ENCODE results near the gene AFDN. TPM values are rescaled to one million over a fixed set of nuclear protein-coding genes. Genes with fewer than 3 reads are reported as not detected.
"Not testable (repeated sequence)": the region's sequence is repeated elsewhere in the genome, so short reads cannot be mapped to it uniquely, and the experiment has no call there.

The AFDN gene
- total RNA-seq, 1 experiment from 2014 or later = 177 TPM

DNA sequence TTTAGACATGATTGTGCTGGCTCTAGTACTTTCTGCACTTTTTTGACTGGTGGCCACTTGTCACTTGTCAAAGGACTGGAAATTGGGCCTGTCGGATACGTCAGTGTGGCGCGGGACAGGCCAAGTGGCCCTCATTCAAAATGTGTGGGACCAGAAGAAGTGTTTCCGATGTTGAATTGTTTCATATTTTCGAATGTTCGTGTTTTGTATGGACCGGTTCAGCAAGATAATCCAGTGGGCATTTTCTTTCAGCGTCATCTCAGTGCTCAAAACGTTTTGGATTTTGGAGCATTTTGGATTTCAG lies 174.3 kb downstream of the AFDN start:
- no peaks in the 10 kb centered on the region for H3K4me1 Mint-ChIP-seq (ENCODE audit: low read depth, unreplicated experiment)
- H3K27me3 ChIP-seq (replicated peaks; ENCODE audit: control insufficient read depth, insufficient read depth, low read length) = no peaks in the 10 kb centered on the region
- no peaks in the 10 kb centered on the region for H3K4me1 ChIP-seq
- no peak for DNase-seq
- ChIA-PET POLR2A (no interaction called here), CTCF (no interaction called here)
- H3K4me3 Mint-ChIP-seq (ENCODE audit: unreplicated experiment) = no peak overlapping the region
- no peaks in the 10 kb centered on the region for H3K9me3 Mint-ChIP-seq (ENCODE audit: unreplicated experiment)
- H3K9me3 ChIP-seq = no peaks in the 10 kb centered on the region
- TF ChIP-seq, protein P1, sequence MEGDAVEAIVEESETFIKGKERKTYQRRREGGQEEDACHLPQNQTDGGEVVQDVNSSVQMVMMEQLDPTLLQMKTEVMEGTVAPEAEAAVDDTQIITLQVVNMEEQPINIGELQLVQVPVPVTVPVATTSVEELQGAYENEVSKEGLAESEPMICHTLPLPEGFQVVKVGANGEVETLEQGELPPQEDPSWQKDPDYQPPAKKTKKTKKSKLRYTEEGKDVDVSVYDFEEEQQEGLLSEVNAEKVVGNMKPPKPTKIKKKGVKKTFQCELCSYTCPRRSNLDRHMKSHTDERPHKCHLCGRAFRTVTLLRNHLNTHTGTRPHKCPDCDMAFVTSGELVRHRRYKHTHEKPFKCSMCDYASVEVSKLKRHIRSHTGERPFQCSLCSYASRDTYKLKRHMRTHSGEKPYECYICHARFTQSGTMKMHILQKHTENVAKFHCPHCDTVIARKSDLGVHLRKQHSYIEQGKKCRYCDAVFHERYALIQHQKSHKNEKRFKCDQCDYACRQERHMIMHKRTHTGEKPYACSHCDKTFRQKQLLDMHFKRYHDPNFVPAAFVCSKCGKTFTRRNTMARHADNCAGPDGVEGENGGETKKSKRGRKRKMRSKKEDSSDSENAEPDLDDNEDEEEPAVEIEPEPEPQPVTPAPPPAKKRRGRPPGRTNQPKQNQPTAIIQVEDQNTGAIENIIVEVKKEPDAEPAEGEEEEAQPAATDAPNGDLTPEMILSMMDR (IDR thresholded peaks at IDR 0.05; ENCODE audit: insufficient read depth in 1 of 2, low read depth in 1 of 2, low read length in 1 of 2, severe bottlenecking in 1 of 2, unreplicated experiment in 1 of 2) = no peak
- H3K4me3 ChIP-seq (ENCODE audit: low read depth, low read length) = no peak overlapping the region
- H3K36me3 ChIP-seq (ENCODE audit: control insufficient read depth, insufficient read depth, low read length) = no peaks in the 10 kb centered on the region
- H3K27me3 Mint-ChIP-seq (ENCODE audit: insufficient read depth, unreplicated experiment) = no peaks in the 10 kb centered on the region
- BruUV-seq (replicated peaks) = no TSS peak
- H3K27ac Mint-ChIP-seq (ENCODE audit: unreplicated experiment) = no peak overlapping the region
- intact Hi-C loops (cut with micrococcal nuclease; ENCODE audit: unreplicated experiment) = no loop called here
- H3K36me3 Mint-ChIP-seq (ENCODE audit: insufficient read depth, unreplicated experiment) = peaks cover 6% of the 10 kb centered on the region

DNA sequence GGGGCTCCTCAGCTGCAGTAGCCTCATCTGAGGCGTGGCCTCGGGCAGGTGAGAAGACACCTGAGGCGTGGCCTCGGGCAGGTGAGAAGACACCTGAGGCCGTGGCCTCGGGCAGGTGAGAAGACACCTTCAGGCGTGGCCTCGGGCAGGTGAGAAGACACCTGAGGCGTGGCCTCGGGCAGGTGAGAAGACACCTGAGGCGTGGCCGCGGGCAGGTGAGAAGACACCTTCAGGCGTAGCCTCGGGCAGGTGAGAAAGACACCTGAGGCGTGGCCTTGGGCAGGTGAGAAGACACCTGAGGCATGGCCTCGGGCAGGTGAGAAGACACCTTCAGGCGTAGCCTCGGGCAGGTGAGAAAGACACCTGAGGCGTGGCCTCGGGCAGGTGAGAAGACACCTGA lies 174.8 kb downstream of the AFDN start:
- BruUV-seq (replicated peaks); POLR2A ChIA-PET: not testable (repeated sequence)

DNA sequence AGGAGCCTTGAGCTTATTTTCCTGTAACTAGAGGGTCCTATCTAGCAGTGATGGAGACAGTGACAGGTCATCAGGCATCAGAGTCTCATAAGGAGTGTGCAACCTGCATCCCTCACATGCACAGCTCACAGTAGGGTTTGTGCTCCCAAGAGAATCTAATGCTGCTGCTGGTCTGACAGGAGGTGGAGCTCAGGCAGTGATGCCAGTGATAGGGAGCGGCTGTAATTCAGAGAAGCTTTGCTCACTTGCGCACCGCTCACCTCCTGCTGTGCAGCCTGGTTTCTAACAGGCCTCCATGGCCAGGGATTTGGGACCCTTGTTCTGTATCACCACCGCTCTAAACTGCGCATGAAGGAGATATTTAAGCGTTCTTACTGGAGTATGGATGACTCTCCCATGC lies 176.1 kb downstream of the AFDN start:
- no peaks in the 10 kb centered on the region for H3K4me1 Mint-ChIP-seq (ENCODE audit: low read depth, unreplicated experiment)
- Histone ChIP-seq H3K4me1 (no peaks in the 10 kb centered on the region), H3K36me3 (ENCODE audit: control insufficient read depth, insufficient read depth, low read length) (no peaks in the 10 kb centered on the region), H3K4me3 (ENCODE audit: low read depth, low read length) (no peak overlapping the region), H3K27me3 (replicated peaks; ENCODE audit: control insufficient read depth, insufficient read depth, low read length) (no peaks in the 10 kb centered on the region), H3K9me3 (no peaks in the 10 kb centered on the region)
- peaks cover 6% of the 10 kb centered on the region for H3K36me3 Mint-ChIP-seq (ENCODE audit: insufficient read depth, unreplicated experiment)
- intact Hi-C loops (cut with micrococcal nuclease; ENCODE audit: unreplicated experiment) = no loop called here
- BruUV-seq (replicated peaks) = no TSS peak
- no peaks in the 10 kb centered on the region for H3K27me3 Mint-ChIP-seq (ENCODE audit: insufficient read depth, unreplicated experiment)
- H3K4me3 Mint-ChIP-seq (ENCODE audit: unreplicated experiment) = no peak overlapping the region
- POLR2A ChIA-PET = no interaction called here
- DNase-seq = no peak
- CTCF ChIA-PET = no interaction called here
- no peak overlapping the region for H3K27ac Mint-ChIP-seq (ENCODE audit: unreplicated experiment)
- TF ChIP-seq, protein P1 (IDR thresholded peaks at IDR 0.05; ENCODE audit: insufficient read depth in 1 of 2, low read depth in 1 of 2, low read length in 1 of 2, severe bottlenecking in 1 of 2, unreplicated experiment in 1 of 2) = no peak
- no peaks in the 10 kb centered on the region for H3K9me3 Mint-ChIP-seq (ENCODE audit: unreplicated experiment)

More for the DNA sequence above, 174.8 kb downstream of the AFDN start:
- H3K4me1 Mint-ChIP-seq (ENCODE audit: low read depth, unreplicated experiment); H3K27me3 ChIP-seq (replicated peaks; ENCODE audit: control insufficient read depth, insufficient read depth, low read length); H3K27me3 Mint-ChIP-seq (ENCODE audit: insufficient read depth, unreplicated experiment); CTCF ChIA-PET; H3K36me3 Mint-ChIP-seq (ENCODE audit: insufficient read depth, unreplicated experiment); H3K4me3 Mint-ChIP-seq (ENCODE audit: unreplicated experiment); H3K27ac Mint-ChIP-seq (ENCODE audit: unreplicated experiment); H3K4me1 ChIP-seq; DNase-seq; H3K4me3 ChIP-seq (ENCODE audit: low read depth, low read length); intact Hi-C loops (cut with micrococcal nuclease; ENCODE audit: unreplicated experiment); H3K9me3 Mint-ChIP-seq (ENCODE audit: unreplicated experiment); H3K9me3 ChIP-seq; H3K36me3 ChIP-seq (ENCODE audit: control insufficient read depth, insufficient read depth, low read length): not testable (repeated sequence)

DNA sequence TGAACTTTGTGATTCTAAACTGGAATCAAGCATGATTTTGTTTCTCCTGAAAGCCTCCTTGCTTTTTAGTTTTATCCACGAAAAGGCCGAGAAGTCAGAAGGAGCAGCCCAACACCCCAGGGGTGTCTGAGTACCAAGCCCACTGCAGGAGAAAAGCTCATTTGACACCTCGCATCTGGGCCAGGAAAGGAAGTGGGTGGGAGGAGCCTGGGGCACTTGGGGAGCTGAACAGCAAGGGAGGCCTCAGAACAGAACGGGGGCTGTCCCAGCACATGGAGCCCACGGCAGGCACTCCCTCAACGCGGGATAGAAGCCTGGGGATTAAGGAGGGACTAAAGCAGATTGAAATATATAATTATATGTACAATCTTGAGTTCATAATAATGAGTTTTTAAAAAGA lies 177.3 kb downstream of the AFDN start:
- no peak for DNase-seq
- peaks cover 6% of the 10 kb centered on the region for H3K36me3 Mint-ChIP-seq (ENCODE audit: insufficient read depth, unreplicated experiment)
- Histone ChIP-seq H3K4me1 (no peaks in the 10 kb centered on the region), H3K27me3 (replicated peaks; ENCODE audit: control insufficient read depth, insufficient read depth, low read length) (no peaks in the 10 kb centered on the region), H3K4me3 (ENCODE audit: low read depth, low read length) (no peak overlapping the region), H3K36me3 (ENCODE audit: control insufficient read depth, insufficient read depth, low read length) (no peaks in the 10 kb centered on the region), H3K9me3 (peaks cover 5% of the 10 kb centered on the region)
- no peaks in the 10 kb centered on the region for H3K27me3 Mint-ChIP-seq (ENCODE audit: insufficient read depth, unreplicated experiment)
- peaks cover 6% of the 10 kb centered on the region for H3K9me3 Mint-ChIP-seq (ENCODE audit: unreplicated experiment)
- no TSS peak for BruUV-seq (replicated peaks)
- no peak overlapping the region for H3K27ac Mint-ChIP-seq (ENCODE audit: unreplicated experiment)
- TF ChIP-seq, protein P1 (IDR thresholded peaks at IDR 0.05; ENCODE audit: insufficient read depth in 1 of 2, low read depth in 1 of 2, low read length in 1 of 2, severe bottlenecking in 1 of 2, unreplicated experiment in 1 of 2) = no peak
- no peak overlapping the region for H3K4me3 Mint-ChIP-seq (ENCODE audit: unreplicated experiment)
- ChIA-PET CTCF (no interaction called here), POLR2A (no interaction called here)
- intact Hi-C loops (cut with micrococcal nuclease; ENCODE audit: unreplicated experiment) = no loop called here
- H3K4me1 Mint-ChIP-seq (ENCODE audit: low read depth, unreplicated experiment) = no peaks in the 10 kb centered on the region

Data from Caco-2 (cell line).